ENCODE results near the gene ZNF462.

ZNF462 gene

GRCh38 chr9:106869028-106869427 is 6.1 kb downstream of the ZNF462 start:
- TF ChIP-seq CTCF (IDR thresholded peaks at IDR 0.05; ENCODE audit: control insufficient read depth, insufficient read depth, low read depth, low read length, missing control alignments) = no peak
- no peak for DNase-seq (ENCODE audit: low read depth)
- no peak overlapping the region for H3K4me3 ChIP-seq (ENCODE audit: control insufficient read depth, low read depth, low read length)

- TF ChIP-seq CTCF (IDR thresholded peaks at IDR 0.05; ENCODE audit: control insufficient read depth, insufficient read depth, low read depth, low read length, missing control alignments) = no peak
- H3K4me3 ChIP-seq (ENCODE audit: control insufficient read depth, low read depth, low read length) = no peak overlapping the region
- no peak for DNase-seq (ENCODE audit: low read depth)
These were observed 6.5 kb downstream of the ZNF462 start for GRCh38 chr9:106869458-106869857.

GRCh38 chr9:106872641-106873040 is 9.7 kb downstream of the ZNF462 start:
- H3K4me3 ChIP-seq (ENCODE audit: control insufficient read depth, low read depth, low read length) = no peak overlapping the region
- TF ChIP-seq CTCF (IDR thresholded peaks at IDR 0.05; ENCODE audit: control insufficient read depth, insufficient read depth, low read depth, low read length, missing control alignments) = no peak
- no peak for DNase-seq (ENCODE audit: low read depth)

DNA sequence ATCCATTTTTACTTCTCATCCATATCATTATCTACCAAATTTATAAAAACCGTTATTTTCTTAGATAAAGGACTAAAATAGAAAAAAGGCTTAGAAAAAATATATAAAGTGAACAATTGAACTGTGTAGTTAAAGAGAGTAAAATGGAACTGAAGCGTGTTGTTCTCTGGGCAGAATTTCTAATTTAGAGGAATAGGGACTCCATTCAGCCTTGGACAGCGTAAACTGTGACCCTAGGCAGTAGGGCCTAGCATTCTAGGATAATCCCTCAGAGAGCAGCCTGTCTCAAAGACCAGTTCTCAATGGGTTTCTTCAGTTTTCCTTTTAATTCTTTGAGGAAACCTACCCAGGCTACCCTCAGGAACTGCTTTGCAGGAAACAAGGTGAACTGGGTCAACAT is 11.1 kb downstream of the ZNF462 start:
- H3K4me3 ChIP-seq (ENCODE audit: control insufficient read depth, low read depth, low read length) = no peak overlapping the region
- no peak for TF ChIP-seq CTCF (IDR thresholded peaks at IDR 0.05; ENCODE audit: control insufficient read depth, insufficient read depth, low read depth, low read length, missing control alignments)
- DNase-seq (ENCODE audit: low read depth) = no peak

GRCh38 chr9:106874652-106875051 is 11.7 kb downstream of the ZNF462 start:
- no peak overlapping the region for H3K4me3 ChIP-seq (ENCODE audit: control insufficient read depth, low read depth, low read length)
- no peak for DNase-seq (ENCODE audit: low read depth)
- no peak for TF ChIP-seq CTCF (IDR thresholded peaks at IDR 0.05; ENCODE audit: control insufficient read depth, insufficient read depth, low read depth, low read length, missing control alignments)

DNA sequence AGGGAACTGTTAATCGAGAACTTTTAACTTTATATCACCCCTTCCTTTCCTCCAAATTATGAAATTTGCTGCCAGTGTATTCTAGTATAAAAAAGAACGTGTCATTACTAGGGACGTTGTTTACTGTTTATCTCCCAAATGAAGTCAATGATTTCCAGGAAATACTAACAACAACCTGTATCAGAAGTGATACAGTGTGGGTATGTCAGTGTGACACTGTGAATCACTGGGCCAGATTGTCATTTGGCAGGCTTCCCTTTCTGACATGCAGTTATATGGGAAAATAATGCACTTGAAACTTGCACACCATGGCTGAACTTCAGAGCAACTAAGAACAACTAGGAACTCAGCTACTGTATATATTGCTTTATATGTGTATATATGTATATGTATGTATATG is 12.6 kb downstream of the ZNF462 start:
- no peak for TF ChIP-seq CTCF (IDR thresholded peaks at IDR 0.05; ENCODE audit: control insufficient read depth, insufficient read depth, low read depth, low read length, missing control alignments)
- no peak for DNase-seq (ENCODE audit: low read depth)
- no peak overlapping the region for H3K4me3 ChIP-seq (ENCODE audit: control insufficient read depth, low read depth, low read length)

- TF ChIP-seq CTCF (IDR thresholded peaks at IDR 0.05; ENCODE audit: control insufficient read depth, insufficient read depth, low read depth, low read length, missing control alignments) = no peak
- H3K4me3 ChIP-seq (ENCODE audit: control insufficient read depth, low read depth, low read length) = no peak overlapping the region
- no peak for DNase-seq (ENCODE audit: low read depth)
These were observed 14.4 kb downstream of the ZNF462 start for GRCh38 chr9:106877345-106877744.

Data from AG09309 (cell line).